GM12892 (cell line): ENCODE data around the gene ERMARD.

Experiments used
- POLR2A ChIP-seq: IDR thresholded peaks from 2 replicates; pipeline ENCODE4 v1.6.1; 2011; ENCODE audit warnings: low read depth, low read length, control low read depth
- POLR2AphosphoS5 ChIP-seq: IDR thresholded peaks from 2 replicates; pipeline ENCODE4 v1.6.1; 2011; ENCODE audit warnings: low read depth, low read length, control low read depth

DNA sequence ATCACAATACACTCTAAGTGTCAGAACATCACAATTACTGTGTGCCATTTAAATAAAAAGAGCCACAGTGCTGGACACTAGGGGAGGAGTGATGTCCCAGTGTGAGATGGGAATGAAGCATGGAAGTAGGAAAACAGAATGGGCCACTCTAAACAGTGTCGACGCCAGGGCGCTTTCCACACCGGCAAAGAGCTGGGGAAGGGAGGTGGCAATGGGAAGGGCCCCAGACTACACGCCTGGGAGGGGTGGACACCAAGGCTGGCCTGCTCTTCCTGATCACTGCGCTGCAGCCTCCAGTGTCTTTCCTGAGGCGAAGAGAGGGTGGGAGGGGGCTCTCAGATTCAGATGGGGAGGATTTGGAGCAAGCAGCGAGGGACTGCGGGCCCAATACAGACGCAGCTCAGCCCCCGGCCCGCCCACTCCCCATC is 75.9 kb downstream of the ERMARD start:
- TF ChIP-seq POLR2AphosphoS5 (no peak), POLR2A (no peak)
